Head of caudate nucleus (tissue), 42 donors: ENCODE data around the gene USP25.

ENCODE experiments used
- DNase-seq, 42 donors: peaks; one replicate each; pipeline versions ENCODE4 v3.0.0 to v3.0.0-alpha.2; 2020 to 2021; ENCODE audit warnings: mixed read lengths in 7 of 42
- intact Hi-C: fragments of 100-400 bp; cut with DNase I; formaldehyde crosslinking; loops from one replicate; pipeline ENCODE4 v1.15.0; 2022

The USP25 gene

GRCh38 chr21:15895142-15896106, 165.6 kb downstream of the USP25 start:
- DNase-seq, result no peak
- intact Hi-C loops, result no loop called here

DNA sequence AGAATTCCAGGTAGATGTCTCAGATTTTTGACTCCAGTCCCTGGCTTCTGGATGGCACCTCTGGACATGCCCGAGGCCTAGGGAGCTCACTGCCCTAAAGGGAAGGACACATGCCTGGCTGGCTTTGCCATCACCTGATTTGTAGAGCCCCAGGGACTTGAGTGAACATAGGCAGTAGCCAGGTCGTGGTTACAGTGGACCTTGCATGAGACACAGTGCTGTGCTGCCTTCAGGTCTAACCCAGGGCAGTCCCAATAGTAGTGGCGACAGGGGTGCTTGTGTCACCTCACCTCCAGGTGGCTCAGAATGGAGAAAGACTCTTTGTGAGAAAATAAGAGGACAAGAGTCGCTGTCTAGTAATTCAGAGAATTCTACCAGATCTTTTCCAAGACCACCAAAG, 166.7 kb downstream of the USP25 start:
- no peak for DNase-seq
- intact Hi-C loops, result no loop called here

GRCh38 chr21:15904389-15904788, 174.6 kb downstream of the USP25 start:
- intact Hi-C loops, result no loop called here
- no peak for DNase-seq

GRCh38 chr21:15908187-15908586, 178.4 kb downstream of the USP25 start:
- no peak for DNase-seq
- intact Hi-C loops, result no loop called here

DNA sequence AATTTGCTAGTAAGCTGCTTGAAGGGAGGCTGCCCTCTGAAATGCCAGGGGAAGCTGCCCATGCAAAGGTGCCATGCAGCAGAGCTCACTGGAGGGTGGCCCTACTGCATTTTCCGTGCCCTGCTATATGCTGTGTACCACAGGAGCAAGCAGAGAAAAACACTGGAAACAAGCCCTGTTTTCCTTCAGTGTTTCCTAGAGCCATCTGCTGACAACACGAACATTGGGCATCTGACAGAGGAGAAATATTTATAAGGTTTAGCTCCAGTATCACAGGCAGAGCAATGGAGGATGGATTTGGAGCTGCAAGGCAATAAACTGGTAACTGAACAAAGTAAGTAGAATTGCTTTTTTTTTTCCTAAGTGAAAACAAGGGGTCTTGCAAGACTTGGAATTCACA, 198.4 kb downstream of the USP25 start:
- no peak for DNase-seq
- intact Hi-C loops, result no loop called here

- intact Hi-C loops, result no loop called here
- DNase-seq, result no peak
Observed at GRCh38 chr21:15928686-15929425, 199.1 kb downstream of the USP25 start.

GRCh38 chr21:15929536-15929935, 199.8 kb downstream of the USP25 start:
- intact Hi-C loops, result no loop called here

More at GRCh38 chr21:15929536-15929935, 199.8 kb downstream of the USP25 start:
- no peak for DNase-seq
